GM12874 (cell line): ENCODE results near the gene FER1L5.

ENCODE experiments used
- TF ChIP-seq, protein P1 (sequence below): IDR thresholded peaks from 2 replicates; pipeline ENCODE4 v1.5.1; 2011; ENCODE audit warnings: low read depth, mild to moderate bottlenecking, control low read depth, low read length, moderate library complexity; ENCODE audit not compliant: insufficient read depth

The FER1L5 gene

DNA sequence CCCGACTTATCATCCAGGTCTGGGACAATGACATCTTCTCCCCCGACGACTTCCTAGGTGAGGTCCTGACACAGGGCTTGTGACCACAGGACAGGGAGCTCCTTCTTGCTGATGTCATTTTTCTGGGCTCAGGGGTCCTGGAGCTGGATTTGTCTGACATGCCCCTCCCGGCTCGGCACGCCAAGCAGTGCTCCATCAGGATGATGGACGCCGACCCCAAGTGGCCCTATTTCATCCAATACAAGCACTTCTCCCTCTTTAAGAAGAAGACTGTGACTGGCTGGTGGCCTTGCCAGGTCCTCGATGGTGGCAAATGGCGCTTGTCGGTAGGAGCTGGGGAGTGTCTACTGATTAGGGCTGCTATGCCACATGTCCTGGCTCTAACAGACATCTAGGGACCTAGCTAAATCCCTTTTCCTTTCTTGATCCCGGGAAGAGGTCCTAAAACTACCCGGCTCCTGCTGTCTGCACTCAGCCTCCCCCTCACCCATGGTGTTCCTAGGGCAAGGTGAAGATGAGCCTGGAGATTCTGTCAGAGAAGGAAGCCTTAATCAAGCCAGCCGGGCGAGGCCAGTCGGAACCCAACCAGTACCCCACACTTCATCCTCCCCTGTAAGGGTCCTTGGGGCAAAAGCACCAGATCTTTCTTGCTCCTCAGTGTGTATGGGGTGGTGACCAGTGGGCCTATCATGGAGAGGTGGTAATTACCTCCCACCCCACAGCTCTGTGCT, 60.6 kb downstream of the FER1L5 start:
- TF ChIP-seq, protein P1, sequence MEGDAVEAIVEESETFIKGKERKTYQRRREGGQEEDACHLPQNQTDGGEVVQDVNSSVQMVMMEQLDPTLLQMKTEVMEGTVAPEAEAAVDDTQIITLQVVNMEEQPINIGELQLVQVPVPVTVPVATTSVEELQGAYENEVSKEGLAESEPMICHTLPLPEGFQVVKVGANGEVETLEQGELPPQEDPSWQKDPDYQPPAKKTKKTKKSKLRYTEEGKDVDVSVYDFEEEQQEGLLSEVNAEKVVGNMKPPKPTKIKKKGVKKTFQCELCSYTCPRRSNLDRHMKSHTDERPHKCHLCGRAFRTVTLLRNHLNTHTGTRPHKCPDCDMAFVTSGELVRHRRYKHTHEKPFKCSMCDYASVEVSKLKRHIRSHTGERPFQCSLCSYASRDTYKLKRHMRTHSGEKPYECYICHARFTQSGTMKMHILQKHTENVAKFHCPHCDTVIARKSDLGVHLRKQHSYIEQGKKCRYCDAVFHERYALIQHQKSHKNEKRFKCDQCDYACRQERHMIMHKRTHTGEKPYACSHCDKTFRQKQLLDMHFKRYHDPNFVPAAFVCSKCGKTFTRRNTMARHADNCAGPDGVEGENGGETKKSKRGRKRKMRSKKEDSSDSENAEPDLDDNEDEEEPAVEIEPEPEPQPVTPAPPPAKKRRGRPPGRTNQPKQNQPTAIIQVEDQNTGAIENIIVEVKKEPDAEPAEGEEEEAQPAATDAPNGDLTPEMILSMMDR = no peak

DNA sequence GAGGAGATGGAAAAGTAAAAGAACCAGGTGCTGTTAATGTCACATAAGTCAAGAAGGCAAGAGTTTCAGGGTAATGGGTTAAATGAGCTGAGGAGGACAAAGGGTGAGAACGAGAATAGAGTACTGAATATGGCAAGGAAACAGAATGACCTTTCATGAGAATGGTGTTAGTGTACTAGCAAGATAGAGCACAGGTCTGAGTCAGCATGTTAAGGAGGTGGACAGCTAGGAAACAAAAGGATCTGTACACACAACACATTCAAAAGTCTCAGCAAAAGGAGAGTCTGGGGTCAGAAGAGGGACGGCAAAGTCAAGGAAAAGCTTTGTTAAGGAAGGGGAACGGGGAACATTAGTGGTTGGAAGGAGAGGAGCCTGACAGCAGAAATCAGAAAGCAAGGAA, 68.4 kb downstream of the FER1L5 start:
- TF ChIP-seq, protein P1 = no peak

DNA sequence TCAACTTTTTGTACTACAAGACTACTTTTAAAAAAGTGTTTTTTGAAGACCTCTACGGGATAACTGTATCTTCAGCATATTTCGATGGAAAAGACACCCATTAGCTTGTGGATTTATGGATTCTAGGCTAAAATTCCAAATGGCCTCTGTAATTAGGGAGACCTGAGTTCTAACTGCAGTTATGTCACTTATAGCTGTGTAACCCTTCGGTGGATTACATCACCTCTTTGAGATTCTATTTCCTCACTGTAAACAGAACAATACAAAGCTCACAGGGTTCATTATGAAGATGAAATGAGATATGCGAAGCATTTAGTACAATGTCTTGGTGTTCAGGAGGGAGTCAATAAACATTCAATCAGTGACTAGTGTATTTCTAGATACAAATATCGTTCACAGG, 73.1 kb downstream of the FER1L5 start:
- TF ChIP-seq, protein P1 = no peak

DNA sequence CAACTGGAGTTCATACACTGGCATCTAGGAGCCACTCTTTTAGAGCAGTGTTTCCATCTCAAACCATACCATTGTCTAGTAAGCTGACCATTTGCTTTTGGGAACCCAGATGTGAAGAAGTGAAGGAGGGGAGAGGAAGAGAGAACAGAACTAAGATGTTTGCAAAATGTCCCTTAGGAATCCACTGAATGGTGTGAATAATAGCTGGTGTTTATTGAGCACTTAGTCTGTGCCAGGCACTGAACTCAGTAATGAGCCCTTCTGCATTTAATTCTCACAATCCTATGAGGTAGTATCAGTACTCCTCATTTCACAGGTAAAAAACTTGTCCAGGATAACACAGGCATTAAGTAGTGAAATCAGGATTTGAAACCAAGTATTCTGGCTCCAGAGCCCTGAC, 73.8 kb downstream of the FER1L5 start:
- TF ChIP-seq, protein P1 = no peak

DNA sequence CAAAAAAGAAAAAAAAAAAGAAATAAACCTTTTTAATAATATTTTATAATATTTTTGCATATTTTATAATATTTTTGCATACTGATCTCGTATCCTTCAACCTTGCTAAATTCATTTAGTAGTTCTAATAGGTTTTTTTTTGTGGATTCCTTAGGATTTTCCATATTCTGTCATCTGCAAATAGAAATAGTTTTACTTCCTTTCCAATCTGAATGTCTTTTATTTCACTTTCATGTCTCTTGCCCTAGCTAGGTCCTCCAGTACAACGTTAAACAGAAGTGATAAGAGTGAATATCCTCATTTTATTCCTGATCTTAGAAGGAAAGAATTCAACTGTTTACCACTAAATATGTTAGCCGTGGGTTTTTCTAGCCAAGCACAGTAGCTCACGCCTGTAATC, 83.6 kb downstream of the FER1L5 start:
- TF ChIP-seq, protein P1 = no peak

DNA sequence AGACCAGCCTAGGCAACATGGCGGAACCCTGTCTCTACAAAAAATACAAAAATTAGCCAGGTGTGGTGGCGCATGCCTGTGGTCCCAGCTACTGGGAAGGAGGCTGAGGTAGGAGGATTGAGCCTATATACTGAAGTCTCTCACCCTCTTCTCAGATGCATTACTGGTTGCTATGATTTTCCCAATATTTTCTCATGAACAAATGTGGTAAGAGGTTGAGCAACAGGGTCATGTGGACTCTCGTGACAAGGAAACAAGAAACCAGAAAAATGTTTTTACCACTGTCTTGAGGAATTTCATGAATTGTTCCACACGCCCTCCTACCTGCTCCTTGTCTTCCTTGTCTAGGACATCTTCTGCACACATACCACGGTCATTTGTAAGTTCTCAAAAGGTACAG, 84.9 kb downstream of the FER1L5 start:
- TF ChIP-seq, protein P1 = no peak

DNA sequence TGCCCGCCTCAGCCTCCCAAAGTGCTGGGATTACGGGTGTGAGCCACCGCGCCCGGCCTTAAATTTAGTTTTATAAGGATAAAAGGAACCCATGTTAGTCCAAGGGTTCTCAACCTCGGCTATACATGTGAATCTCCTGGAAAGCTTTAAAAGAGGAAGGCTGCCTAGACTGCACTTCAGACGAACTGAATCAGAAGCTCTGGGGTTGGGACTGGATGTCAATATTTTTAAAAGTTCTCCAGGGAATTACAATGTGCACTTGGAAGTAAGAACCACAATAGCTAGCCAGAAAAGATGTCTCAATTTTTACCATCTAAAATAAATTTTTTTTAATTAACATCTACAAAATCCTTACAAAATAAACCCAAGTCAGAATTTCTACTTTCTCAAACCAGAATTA, 87.2 kb downstream of the FER1L5 start:
- TF ChIP-seq, protein P1 = no peak
